GM18868 (cell line): ENCODE results near the gene PAPSS2.
"Not testable (repeated sequence)": the region's sequence is repeated elsewhere in the genome, so short reads cannot be mapped to it uniquely, and the experiment has no call there.

Source experiments
- ATAC-seq: cut with Tn5 transposase; IDR thresholded peaks from one replicate; pipeline ENCODE4 v1.9.1; 2021; ENCODE audit warnings: mild to moderate bottlenecking, moderate library complexity; ENCODE audit not compliant: unreplicated experiment

Gene PAPSS2

GRCh38 chr10:87659571-87660483, at the start of gene PAPSS2:
TSS of gene PAPSS2 (plus strand) at chr10:87659878. CDS start at chr10:87659982, 104 bp downstream.
- no peak for ATAC-seq

GRCh38 chr10:87611341-87611740, 48.3 kb upstream of the PAPSS2 start:
- not testable (repeated sequence) for ATAC-seq

- ATAC-seq, result no peak
These were observed 47.6 kb upstream of the PAPSS2 start for GRCh38 chr10:87612115-87612514.

- no peak for ATAC-seq
These were observed 45.9 kb upstream of the PAPSS2 start for GRCh38 chr10:87613751-87614150.

GRCh38 chr10:87615856-87616255, 43.8 kb upstream of the PAPSS2 start:
- no peak for ATAC-seq

DNA sequence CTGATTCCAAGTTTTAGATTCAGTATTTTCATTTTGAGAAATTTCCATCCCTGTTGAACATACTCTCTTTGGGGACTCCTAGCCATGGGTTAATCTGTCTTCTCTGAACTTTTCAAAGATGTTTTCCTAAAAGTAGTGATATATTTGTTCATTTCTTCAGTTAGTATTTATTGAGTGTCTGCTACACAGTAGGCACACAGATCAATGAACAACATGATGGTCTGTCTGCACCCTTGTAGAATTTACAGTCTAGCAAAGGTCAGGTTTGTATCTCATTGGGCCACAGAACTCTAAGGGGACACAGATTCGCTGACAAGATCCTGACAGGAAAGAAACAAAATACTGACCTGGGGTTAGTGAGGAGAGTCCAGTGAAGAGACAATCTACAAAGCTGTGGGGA, 42.2 kb upstream of the PAPSS2 start:
- ATAC-seq, result no peak

DNA sequence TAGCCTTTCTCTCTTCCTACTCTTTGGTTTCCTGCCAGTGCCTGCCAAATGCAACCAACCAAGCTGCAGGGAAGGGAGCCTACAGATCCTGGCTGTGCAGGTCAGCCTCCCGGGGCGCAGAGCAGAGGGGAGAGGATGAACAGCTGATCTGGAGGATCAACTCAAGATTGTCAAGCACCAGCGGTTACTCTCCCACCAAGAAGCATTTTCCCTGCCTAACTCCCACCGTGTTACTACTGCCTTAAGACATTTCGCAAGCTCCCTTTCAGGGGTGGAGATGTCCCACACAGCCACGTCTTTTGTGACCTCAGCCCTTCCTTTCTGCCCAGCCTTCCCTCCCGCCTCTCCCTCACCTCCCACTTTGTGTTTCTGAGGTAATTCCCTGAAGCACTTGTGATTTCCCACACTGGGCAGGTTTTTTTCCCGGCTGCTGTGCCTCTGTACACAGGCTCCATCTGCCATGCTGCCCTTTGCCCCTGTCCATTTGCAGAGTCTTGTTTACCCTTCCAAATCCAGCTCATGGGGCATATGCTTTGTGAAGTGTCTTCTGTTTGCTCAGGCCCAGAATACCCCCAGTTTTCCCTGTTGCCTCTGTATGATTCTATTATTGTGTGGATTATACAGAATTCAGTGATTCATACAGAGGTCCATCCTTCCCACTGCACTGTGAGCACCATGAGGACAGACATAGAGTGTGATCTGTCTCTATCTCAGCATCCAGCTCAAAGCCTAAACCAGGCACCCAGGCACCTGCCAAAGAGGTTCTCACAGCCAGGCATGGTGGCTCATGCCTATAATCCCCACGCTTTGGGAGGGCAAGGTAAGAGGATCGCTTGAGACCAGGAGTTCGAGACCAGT, 40.9 kb upstream of the PAPSS2 start:
- no peak for ATAC-seq

DNA sequence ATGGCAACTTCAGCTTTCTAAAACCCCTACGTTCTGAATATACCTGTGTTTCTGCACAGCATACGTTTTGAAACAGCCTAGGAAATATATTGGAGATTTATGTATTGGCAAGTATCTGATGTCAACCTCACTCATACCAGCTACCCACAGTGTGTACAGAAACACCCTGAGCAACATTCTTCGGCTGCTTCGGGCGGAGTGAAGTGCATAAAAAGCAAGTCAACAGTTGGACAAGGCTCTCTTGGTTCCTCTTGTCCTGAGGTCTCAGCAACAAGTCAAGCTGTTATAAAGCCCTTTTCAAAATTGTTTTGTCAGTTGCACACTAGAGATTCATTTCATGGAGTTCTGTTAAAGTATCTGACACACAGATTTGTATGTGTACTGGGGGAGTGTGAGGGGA, 40.0 kb upstream of the PAPSS2 start:
- no peak for ATAC-seq

- not testable (repeated sequence) for ATAC-seq
These were observed 38.2 kb upstream of the PAPSS2 start for GRCh38 chr10:87621440-87621839.

DNA sequence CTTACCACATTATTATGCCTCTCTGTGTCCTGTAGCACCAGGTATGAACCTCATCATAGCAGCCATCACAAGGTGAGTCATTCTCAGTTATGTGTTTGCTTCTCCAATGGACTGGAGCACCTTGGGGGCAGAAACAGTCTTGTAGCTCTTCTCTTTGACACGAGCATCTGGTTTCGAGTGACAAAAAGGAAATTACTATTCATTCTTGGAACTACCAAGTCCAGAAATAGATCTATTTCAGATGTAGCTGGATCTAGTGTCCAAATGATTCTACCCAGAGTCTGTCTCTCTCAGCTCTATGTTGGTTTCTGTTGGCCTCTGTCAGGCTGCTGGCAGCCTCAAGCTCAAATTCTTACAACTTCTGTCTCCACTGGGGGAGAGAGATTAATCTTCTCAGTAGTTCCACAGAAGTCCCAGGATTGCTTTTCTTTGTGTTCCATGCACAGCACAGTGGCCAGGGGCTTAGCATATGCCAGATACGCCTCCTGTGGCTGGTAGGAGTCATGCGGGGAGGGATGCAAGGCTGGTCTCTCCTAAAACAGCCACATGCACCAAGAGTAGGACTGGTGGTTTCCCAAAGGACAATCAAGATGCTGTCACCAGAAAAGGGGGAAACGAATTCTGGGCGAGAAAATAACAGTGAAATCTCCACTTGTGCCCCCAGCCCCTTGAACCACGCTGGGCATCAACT, 37.2 kb upstream of the PAPSS2 start:
- peak; percentile 85 for ATAC-seq

DNA sequence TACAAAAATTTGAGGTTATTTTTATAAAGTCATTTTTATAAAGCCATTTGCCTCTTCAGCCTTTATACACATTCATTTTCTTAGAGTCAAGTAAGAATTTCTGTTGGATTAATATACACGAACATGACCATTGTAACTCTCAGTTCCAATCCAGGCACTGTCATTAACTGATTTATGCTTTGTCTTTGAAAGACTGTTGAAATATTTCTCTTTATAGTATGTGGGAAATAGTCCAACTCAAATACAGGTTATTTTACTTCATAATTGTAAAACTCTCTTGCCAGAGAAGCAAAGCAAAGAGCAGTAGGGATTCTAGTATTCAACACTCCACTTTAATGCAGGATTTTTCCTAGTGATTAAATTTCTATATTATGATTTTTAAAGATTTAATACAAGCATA, 36.5 kb upstream of the PAPSS2 start:
- no peak for ATAC-seq

DNA sequence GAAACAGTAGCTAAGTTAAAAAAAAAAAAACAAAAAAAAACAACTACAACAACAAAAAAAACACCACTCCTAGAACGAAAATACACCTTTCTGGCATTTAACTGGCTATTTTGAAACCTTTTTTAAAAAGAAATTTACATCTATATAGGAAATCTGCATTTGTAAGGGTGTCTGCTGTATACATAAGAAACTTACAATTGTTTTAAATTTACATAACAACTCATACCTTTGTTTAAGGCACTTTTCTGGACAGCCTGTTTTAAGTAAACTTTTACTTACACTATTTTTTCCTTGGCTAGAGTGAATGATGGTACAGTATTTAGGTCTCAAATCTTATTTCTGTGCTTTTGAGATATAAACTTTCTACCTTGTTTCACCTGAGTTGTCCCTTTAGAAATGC, 34.0 kb upstream of the PAPSS2 start:
- no peak for ATAC-seq

DNA sequence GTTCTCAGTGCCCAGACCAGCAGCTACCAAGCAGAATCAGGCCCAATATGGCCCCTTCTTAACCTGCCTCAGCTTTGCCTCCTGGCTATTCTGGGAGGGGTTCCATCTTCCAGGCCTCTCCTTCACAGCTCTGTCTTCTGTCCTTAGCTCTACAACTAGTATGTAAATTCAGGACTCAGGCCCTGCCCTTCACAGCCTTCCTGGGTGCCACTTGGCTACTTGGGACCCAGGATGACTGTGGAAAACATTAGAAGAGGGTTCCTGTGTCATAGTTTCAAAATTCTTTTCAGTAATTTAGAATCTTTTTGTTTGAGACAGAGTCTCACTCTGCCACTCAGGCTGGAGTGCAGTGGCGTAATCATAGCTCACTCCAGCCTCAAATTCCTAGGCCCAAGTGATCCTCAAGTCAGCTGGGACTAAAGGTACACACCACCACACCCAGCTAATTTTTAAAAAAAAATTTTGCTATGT, 33.2 kb upstream of the PAPSS2 start:
- ATAC-seq, result no peak

GRCh38 chr10:87630171-87630570, 29.5 kb upstream of the PAPSS2 start:
- ATAC-seq, result no peak

DNA sequence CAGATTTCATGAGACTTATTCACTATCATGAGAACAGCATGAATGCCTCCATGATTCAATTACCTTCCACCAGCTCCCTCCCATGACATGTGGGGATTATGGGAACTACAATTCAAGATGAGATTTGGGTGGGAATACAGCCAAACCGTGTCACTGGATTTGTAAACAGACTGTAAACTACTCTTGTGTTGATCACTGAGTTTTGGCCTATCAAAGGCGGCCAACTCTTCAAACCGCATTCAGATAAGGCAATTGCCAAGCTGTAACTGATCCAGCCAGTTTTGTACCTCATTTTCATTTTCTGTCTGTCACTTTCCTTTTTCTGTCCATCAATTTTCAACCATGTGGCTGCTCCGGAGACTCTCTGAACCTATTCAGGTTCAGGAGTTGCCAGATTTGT, 27.2 kb upstream of the PAPSS2 start:
- no peak for ATAC-seq

DNA sequence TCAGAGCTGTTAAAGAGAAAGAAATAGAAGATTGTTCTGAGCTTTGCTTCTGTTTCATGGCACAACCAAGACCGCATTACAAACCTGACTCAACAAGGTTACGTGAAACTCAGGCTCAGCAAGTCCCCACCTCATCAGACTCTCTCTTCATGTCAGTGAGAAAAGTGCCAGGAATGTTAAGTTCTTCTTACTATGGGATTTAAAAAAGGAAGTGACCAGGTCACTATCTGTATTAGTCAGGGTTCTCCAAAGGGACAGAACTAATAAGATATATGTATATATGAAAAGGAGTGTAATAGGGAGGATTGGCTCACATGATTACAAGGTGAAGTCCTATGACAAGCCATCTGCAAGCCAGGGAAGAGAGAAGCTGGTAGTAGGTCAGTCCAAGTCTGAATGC, 25.4 kb upstream of the PAPSS2 start:
- no peak for ATAC-seq

DNA sequence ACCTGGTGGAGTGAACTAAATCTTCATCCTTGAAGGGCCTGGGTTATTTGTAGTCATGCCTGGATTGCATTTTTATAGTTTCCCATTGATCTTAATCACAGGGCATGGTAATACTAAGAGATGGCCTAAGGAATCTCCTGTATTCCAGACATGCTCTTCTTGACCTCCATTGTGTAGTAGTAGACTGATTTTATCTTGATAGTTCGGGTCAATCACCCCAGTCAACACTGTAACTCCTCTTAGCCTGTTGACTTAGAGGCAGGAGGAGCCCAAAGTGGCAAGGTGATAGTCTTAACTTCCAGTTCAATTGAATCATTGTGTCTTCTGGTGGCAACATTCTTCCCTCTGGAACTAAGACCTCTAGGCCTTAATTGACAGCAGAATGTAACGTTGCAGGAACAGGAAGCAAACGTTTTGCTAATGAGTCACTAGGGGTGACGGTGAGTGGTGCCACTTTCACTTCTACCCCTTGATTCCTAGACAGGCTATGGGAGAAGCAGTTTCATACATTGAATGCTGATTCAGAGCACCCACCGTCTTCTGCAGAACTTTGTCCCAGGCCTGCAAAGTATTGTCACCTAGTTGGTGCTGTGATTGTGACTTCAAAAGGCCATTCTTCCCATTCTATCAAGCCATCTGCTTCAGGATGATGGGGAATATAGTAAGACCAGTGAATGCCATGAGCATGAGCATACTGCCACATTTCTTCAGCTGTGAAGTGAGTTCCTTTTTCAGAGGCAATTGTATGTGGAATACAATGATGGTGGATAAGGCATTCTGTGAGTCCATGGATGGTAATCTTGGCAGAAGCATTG, 24.0 kb upstream of the PAPSS2 start:
- ATAC-seq, result peak; percentile 89

- no peak for ATAC-seq
These were observed 23.3 kb upstream of the PAPSS2 start for GRCh38 chr10:87636313-87636915.

GRCh38 chr10:87639493-87639892, 20.2 kb upstream of the PAPSS2 start:
- ATAC-seq, result no peak

DNA sequence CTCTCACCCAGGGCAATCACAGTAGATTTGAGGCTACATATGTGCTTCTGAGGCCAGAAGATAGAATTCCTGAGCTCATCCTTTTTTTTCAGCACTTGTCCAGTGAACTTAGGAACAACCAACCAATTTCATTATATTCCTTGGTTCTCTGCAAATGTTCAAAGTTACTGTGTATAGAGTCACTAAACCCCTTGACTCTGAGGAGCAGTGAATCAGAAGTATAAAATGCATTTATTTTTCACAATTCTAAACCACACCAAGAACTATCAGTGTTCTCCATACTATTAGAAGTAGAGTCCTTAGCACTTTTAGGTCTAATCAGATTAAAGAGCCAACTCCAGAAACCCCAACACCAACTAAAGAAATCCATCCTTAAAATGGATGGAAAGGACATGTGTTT, 19.6 kb upstream of the PAPSS2 start:
- ATAC-seq, result no peak
